ENCODE measurements around the gene GOLGA6L6.
"Not testable (repeated sequence)": the region's sequence is repeated elsewhere in the genome, so short reads cannot be mapped to it uniquely, and the experiment has no call there.

GOLGA6L6 gene

GRCh38 chr15:20541700-20542099 lies at the start of gene GOLGA6L6:
Gene GOLGA6L6 (minus strand): TSS chr15:20541800. CDS start chr15:20541709, 91 bp downstream.
- DNase-seq (ENCODE audit: low read depth) = not testable (repeated sequence)

- DNase-seq (ENCODE audit: low read depth) = not testable (repeated sequence)
Measured at GRCh38 chr15:20590069-20590468, 48.5 kb upstream of the GOLGA6L6 start.

DNA sequence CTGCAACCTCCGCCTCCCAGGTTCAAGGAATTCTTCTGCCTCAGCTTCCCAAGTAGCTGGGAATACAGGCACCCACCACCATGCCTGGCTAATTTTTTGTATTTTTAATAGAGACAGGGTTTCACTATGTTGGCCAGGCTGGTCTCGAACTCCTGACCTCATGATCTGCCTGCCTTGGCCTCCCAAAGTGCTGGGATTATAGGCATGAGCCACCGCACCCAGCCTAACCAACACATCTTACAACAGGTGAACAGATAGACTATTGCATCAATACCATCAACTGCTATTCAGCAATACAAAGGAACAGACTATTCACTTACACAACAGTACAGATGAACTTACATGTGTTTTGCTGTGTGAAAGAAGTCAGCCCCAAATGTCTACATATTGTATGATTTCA lies 45.2 kb upstream of the GOLGA6L6 start:
- not testable (repeated sequence) for DNase-seq (ENCODE audit: low read depth)

GRCh38 chr15:20582726-20583115 lies 41.1 kb upstream of the GOLGA6L6 start:
- DNase-seq (ENCODE audit: low read depth) = not testable (repeated sequence)

GRCh38 chr15:20582109-20582725 lies 40.6 kb upstream of the GOLGA6L6 start:
- DNase-seq (ENCODE audit: low read depth) = not testable (repeated sequence)

DNA sequence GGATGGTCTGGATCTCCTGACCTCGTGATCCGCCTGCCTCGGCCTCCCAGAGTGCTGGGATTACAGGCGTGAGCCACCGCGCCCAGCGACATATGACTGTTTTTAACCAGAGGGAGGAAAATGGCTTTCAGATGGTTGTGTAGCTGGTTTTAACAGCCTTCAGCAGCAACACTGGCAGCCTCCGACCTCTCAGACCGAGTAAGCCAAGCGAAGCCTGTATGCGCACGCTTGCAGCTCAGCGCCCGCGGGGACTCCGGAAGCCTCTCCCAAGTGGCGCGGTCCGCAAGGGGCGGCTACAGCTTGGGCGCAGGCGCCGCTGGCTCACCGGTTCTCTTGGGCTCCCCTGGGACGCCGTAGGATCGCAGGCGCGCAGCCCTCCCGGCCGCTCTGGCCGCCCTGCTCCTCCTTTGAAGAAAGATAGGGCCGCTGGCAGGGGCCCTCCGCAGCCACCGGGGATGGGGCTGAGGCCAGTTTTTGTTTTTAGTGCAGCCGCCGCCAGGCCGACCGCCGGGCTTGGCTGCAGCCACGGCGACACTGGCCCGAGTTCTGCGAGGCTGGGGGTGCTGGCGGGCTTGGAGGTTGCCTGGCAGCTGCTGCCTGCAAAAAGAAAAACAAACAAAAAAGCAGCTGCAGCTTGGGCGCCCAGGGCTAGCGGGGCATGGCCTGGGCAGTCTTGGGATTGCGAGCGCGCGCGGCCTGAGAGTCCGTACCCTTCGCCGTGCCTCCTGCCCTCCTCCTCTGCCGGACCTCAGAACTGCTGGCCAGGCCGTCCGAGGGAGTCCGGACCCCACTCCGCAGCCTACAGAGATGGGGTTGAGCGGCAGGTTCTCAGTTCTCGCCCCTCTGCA lies 39.9 kb upstream of the GOLGA6L6 start:
- DNase-seq (ENCODE audit: low read depth) = not testable (repeated sequence)

- DNase-seq (ENCODE audit: low read depth) = not testable (repeated sequence)
Measured at GRCh38 chr15:20579662-20580061, 38.1 kb upstream of the GOLGA6L6 start.

DNA sequence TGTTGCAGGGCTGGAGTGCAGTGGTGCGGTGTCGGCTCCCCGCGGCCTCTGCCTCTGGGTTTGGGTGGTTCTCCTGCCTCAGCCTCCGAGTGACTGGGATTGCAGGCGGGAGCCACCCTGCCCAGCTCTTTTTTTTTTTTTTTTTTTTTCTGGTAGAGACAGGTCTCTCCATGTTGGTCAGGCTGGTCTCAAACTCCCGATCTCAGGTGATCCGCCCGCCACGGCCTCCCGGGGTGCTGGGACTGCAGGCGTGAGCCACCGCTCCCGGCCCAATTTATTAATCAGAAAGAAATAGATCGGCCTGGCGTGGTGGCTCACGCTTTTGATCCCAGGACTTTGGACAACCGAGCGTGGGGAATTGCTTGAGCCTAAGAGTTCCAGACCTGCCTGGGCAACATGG lies 9.7 kb upstream of the GOLGA6L6 start:
- not testable (repeated sequence) for DNase-seq (ENCODE audit: low read depth)

- DNase-seq (ENCODE audit: low read depth) = not testable (repeated sequence)
Measured at GRCh38 chr15:20505926-20506658, 35.5 kb downstream of the GOLGA6L6 start.

GRCh38 chr15:20502839-20503238 lies 38.8 kb downstream of the GOLGA6L6 start:
- not testable (repeated sequence) for DNase-seq (ENCODE audit: low read depth)

GRCh38 chr15:20501512-20502222 lies 39.9 kb downstream of the GOLGA6L6 start:
- not testable (repeated sequence) for DNase-seq (ENCODE audit: low read depth)

GRCh38 chr15:20497781-20498180 lies 43.8 kb downstream of the GOLGA6L6 start:
- DNase-seq (ENCODE audit: low read depth) = peak; percentile 3

DNA sequence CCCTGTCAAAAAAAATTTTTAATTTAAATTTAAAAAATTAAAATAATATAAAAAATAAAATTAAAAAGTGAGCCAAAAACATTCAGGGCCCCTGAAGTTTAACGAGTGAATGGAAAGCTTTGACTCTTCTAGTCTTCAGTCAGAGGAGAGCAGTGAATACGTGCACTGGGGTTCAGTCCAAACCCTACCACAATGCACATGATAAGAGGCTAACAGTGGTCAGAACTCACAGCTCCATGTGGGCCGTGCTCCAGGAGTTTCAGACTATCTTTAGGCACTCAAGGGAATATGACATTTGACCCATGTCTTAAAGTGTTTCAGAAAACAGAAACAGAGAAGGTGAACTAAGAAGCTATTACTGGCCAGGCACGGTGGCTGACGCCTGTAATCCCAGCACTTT lies 48.6 kb downstream of the GOLGA6L6 start:
- DNase-seq (ENCODE audit: low read depth) = not testable (repeated sequence)

DNA sequence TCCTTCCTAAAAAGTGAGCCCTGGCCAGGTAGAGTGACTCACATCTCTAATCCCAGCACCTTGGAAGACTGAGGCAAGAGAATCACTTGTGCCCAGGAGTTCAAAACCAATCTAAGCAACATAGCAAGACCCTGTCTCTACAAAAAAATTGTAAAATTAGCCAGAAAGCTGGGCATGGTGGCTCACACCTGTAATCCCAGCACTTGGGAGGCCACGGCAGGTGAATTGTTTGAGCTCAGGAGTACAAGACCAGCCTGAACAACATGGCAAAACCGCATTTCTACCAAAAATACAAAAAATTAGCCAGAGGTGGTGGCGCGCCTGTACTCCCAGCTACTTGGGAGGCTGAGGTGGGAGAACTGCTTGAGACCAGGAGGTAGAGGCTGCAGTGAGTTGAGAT lies 49.0 kb downstream of the GOLGA6L6 start:
- DNase-seq (ENCODE audit: low read depth) = not testable (repeated sequence)

DNA sequence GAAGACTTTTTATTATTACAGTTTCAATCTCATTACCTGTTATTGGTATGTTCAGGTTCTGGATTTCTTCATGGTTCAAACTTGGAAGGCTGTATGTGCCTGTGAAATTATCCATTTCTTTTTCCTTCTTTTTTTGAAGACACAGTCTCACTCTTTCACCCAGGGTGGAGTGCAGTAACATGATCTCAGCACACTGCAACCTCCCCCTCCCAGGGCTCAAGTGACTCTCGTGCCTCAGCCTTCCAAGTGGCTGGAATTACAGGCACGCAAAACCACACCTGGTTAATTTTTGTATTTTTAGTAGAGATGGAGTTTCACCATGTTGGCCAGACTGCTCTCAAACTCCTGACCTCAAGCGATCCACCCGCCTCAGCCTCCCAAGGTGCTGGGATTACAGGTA lies 52.3 kb downstream of the GOLGA6L6 start:
- not testable (repeated sequence) for DNase-seq (ENCODE audit: low read depth)

Measured in iris pigment epithelial cell (primary cell).